ENCODE data around the gene ABR. TPM values are rescaled to one million over a fixed set of nuclear protein-coding genes. Genes with fewer than 3 reads are reported as not detected.

Gene ABR
- polyA plus RNA-seq, 4 donors, result 46.3 to 53.3 (median 49.0) TPM

Other genes with a start within 250 kb of the ABR start
- 10 to 100 TPM; 33.3 to 42.1 (median 38.8) TPM for gene NXN, start 200.2 kb downstream of the ABR start, polyA plus RNA-seq (ENCODE audit: insufficient read length in 4 of 4)
- 10 to 100 TPM; 15.6 to 16.3 (median 15.7) TPM for gene TIMM22, start 182.9 kb downstream of the ABR start, polyA plus RNA-seq (ENCODE audit: insufficient read length in 4 of 4)
- gene BHLHA9, start 90.5 kb upstream of the ABR start, polyA plus RNA-seq (ENCODE audit: insufficient read length in 4 of 4), result not detected
- gene TRARG1, start 99.7 kb upstream of the ABR start, polyA plus RNA-seq (ENCODE audit: insufficient read length in 4 of 4), result under 1 TPM in 3 of 4 donors, not detected in 1; 0.07 to 0.24 (median 0.08) TPM
- gene YWHAE, start 220.2 kb upstream of the ABR start, polyA plus RNA-seq (ENCODE audit: insufficient read length in 4 of 4), result 1,000 to 10,000 TPM; 1,001 to 1,161 (median 1,085) TPM

Data from right renal pelvis (tissue), 4 donors.